Adipocyte (in vitro differentiated cells): Measurements from ENCODE around the gene ADCY7.

Source experiments
- DNase-seq: peaks from one replicate; pipeline ENCODE4 v3.0.0-alpha.2; 2015; ENCODE audit warnings: low read depth
- H3K27me3 ChIP-seq: replicated peaks from 2 replicates; pipeline ENCODE4 v1.7.0; 2013; ENCODE audit warnings: mild to moderate bottlenecking, low read length, moderate library complexity; ENCODE audit not compliant: control insufficient read depth, insufficient read depth
- H3K36me3 ChIP-seq: 2 replicates; pipeline ENCODE4 v1.7.0; 2013; ENCODE audit warnings: low read length, mild to moderate bottlenecking, moderate library complexity; ENCODE audit not compliant: control insufficient read depth, insufficient read depth, severe bottlenecking
- H3K4me1 ChIP-seq: 2 replicates; pipeline ENCODE4 v1.7.0; 2013; ENCODE audit warnings: mild to moderate bottlenecking, low read length, moderate library complexity; ENCODE audit not compliant: control insufficient read depth, insufficient read depth
- H3K4me3 ChIP-seq: 2 replicates; pipeline ENCODE4 v1.7.0; 2013; ENCODE audit warnings: mild to moderate bottlenecking, low read length, moderate library complexity
- H3K9ac ChIP-seq: 2 replicates; pipeline ENCODE4 v1.7.0; 2013; ENCODE audit warnings: mild to moderate bottlenecking, low read length, moderate library complexity
- H3K9me3 ChIP-seq: 2 replicates; pipeline ENCODE4 v1.7.0; 2013; ENCODE audit warnings: mild to moderate bottlenecking, low read length, moderate library complexity; ENCODE audit not compliant: control insufficient read depth

ADCY7 gene

GRCh38 chr16:50266337-50267091 lies at the start of gene ADCY7:
Gene ADCY7 (plus strand): TSS chr16:50266551. CDS start chr16:50288180, 21,629 bp downstream.
- Histone ChIP-seq H3K4me1 (peaks cover 25% of the 10 kb centered on the region), H3K4me3 (peak within 1 kb of the TSS; percentile 72), H3K9me3 (no peaks in the 10 kb centered on the region), H3K9ac (peak within 1 kb of the TSS; percentile 72), H3K36me3 (no peaks in the 10 kb centered on the region), H3K27me3 (no peaks in the 10 kb centered on the region)
- DNase-seq: peak; percentile 85

DNA sequence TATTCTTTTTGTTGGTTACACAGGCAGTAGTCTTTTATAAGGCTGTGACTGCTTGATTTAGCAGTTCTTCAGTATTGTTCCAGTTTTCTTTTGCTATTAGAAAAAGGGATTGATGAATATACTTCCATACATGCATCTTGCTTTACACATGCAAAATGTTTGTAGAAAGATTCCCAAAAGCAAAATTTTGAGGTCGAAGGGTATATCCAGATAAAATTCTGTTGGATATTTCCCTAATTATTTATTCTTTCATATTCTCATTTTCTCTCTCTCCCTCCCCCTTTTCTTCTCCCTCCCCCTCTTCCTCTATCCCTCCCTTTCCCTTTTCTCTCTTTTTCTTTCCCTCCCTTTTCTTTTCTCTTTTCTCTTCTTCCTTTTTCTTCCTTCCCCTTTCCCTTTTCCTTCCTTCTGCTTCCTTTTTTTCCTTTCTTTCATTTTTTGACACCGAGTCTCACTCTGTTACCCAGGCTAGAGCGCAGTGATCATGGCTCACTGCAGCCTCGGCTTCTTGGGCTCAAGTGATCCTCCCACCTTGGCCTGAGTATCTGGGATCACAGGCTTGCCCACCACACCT lies 46.9 kb upstream of the ADCY7 start:
- H3K4me3 ChIP-seq: no peak overlapping the region
- no peaks in the 10 kb centered on the region for H3K9me3 ChIP-seq
- peaks cover 74% of the 10 kb centered on the region for H3K36me3 ChIP-seq
- no peak for DNase-seq
- H3K27me3 ChIP-seq: no peaks in the 10 kb centered on the region
- no peaks in the 10 kb centered on the region for H3K4me1 ChIP-seq
- no peak overlapping the region for H3K9ac ChIP-seq

DNA sequence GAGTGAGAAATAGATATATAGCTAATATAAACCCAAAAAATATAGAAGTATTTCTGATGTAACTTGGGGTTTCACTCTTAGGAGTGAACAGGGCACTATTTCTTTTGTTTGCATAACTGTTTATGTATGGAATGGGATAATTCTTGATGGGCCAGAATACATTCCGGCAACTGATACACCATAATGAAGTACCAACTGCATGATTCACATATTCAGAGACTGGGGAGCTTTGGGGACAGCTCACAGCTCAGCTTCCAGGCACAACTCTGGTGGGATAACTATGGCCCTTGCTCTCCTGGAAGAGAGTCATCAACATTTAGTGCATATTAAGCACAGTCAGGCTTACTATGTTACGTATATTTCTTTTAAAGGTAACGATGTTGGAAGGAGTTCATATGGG lies 42.1 kb upstream of the ADCY7 start:
- Histone ChIP-seq H3K4me3 (no peak overlapping the region), H3K27me3 (no peaks in the 10 kb centered on the region), H3K9me3 (no peaks in the 10 kb centered on the region), H3K36me3 (peaks cover 66% of the 10 kb centered on the region), H3K9ac (no peak overlapping the region), H3K4me1 (no peaks in the 10 kb centered on the region)
- DNase-seq: peak; percentile 23

DNA sequence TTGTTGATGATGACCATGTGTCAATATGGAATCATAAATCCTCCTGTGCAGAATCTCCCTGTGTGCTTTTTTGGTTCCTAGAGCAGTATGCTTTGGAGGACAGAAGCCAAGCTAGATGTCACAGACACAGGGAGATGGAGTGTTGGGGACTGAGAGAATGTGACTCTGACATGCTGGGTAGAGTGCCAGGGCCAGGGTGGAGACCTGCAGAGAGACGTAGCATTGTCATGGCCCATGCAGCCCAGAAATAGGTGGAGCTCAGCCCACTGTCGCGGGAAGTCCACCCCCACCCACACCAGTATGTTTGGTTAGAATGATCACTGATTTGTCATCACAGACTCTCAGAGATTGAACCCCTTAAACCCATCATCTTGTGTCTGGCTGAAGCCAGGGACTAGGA lies 39.2 kb upstream of the ADCY7 start:
- DNase-seq: no peak
- Histone ChIP-seq H3K27me3 (no peaks in the 10 kb centered on the region), H3K4me1 (no peaks in the 10 kb centered on the region), H3K36me3 (peaks cover 67% of the 10 kb centered on the region), H3K9ac (no peak overlapping the region), H3K4me3 (no peak overlapping the region), H3K9me3 (no peaks in the 10 kb centered on the region)

DNA sequence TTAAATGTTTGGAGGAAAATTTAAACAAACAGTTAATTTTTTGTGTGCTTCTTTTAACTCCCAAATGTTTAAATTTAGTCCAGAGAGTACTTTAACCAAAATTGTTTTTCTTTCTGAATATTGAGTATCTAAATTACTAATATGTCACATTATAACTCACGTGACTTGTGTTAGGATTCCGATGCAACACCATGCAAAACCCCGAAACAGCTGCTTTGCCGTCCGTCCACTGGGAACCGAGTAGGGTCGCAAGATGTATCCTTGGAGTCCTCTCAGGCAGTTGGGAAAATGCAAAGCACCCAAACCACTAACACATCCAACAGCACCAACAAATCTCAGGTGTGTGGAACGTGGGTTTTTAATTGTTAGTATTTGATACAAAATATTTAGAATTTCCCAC lies 38.7 kb upstream of the ADCY7 start:
- H3K4me1 ChIP-seq: peaks cover under 1% of the 10 kb centered on the region
- H3K9ac ChIP-seq: no peak overlapping the region
- no peaks in the 10 kb centered on the region for H3K27me3 ChIP-seq
- H3K9me3 ChIP-seq: no peaks in the 10 kb centered on the region
- H3K36me3 ChIP-seq: peaks cover 61% of the 10 kb centered on the region
- H3K4me3 ChIP-seq: no peak overlapping the region
- DNase-seq: no peak

GRCh38 chr16:50228364-50228868 lies 37.9 kb upstream of the ADCY7 start:
- H3K36me3 ChIP-seq: peaks cover 54% of the 10 kb centered on the region

DNA sequence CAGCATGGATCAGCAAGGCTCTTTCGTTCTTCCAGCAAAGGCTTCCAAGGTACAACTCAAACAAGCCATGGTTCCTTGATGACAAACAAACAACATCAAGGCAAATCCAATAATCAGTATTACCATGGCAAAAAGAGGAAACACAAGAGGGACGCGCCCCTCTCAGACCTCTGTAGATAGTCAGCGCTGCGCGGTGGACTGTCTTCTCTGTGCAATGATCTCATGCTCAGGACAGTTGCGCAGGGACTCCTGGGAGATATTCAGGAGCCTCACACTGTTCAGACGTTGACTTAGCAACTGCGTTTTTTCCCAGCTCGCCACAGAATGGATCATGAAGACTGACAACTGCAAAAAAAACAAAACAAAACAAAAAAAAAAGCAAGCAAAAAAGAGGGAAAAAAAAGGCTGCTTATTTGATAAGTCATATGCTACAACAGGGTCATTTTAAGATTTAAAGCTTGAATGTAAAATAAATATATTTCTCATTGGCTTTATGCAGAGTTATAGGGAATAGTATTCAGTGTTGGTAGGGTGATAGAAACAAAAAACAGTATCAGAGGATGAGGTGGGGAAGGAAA lies 37.1 kb upstream of the ADCY7 start:
- Histone ChIP-seq H3K4me3 (no peak overlapping the region), H3K9ac (no peak overlapping the region), H3K9me3 (no peaks in the 10 kb centered on the region), H3K4me1 (peaks cover 6% of the 10 kb centered on the region), H3K36me3 (peaks cover 48% of the 10 kb centered on the region), H3K27me3 (no peaks in the 10 kb centered on the region)
- DNase-seq: no peak

More at GRCh38 chr16:50228364-50228868, 37.9 kb upstream of the ADCY7 start:
- H3K9ac ChIP-seq: no peak overlapping the region
- H3K9me3 ChIP-seq: no peaks in the 10 kb centered on the region
- H3K4me3 ChIP-seq: no peak overlapping the region
- peaks cover 6% of the 10 kb centered on the region for H3K4me1 ChIP-seq
- no peaks in the 10 kb centered on the region for H3K27me3 ChIP-seq
- no peak for DNase-seq

GRCh38 chr16:50234771-50235556 lies 31.4 kb upstream of the ADCY7 start:
- peak; percentile 41 for DNase-seq
- H3K36me3 ChIP-seq: peaks cover 5% of the 10 kb centered on the region
- peaks cover 21% of the 10 kb centered on the region for H3K4me1 ChIP-seq
- no peaks in the 10 kb centered on the region for H3K9me3 ChIP-seq
- H3K27me3 ChIP-seq: no peaks in the 10 kb centered on the region
- no peak overlapping the region for H3K9ac ChIP-seq
- no peak overlapping the region for H3K4me3 ChIP-seq

- no peak for DNase-seq
Observed at GRCh38 chr16:50235581-50235980, 30.8 kb upstream of the ADCY7 start.

DNA sequence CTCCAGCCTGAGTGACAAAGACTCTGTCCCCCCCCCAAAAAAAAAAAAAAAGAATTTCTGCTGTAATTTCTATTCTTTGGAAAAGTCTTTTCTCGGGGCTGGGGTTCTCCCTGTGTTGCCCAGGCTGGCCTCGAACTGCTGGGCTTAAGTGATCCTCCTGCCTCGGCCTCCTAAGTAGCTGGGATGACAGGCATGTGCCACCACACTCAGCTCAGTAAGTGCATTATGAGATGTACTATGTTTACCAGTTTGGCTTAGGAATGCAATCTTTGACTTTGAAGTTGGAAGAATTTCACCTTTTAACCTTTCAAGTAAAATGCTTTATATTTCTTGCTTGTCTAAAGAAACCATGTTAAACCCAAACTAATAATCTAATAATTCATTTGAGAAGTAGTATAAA lies 28.0 kb upstream of the ADCY7 start:
- no peak for DNase-seq
- H3K9me3 ChIP-seq: no peaks in the 10 kb centered on the region
- no peaks in the 10 kb centered on the region for H3K27me3 ChIP-seq
- no peak overlapping the region for H3K4me3 ChIP-seq
- peaks cover 15% of the 10 kb centered on the region for H3K4me1 ChIP-seq
- no peaks in the 10 kb centered on the region for H3K36me3 ChIP-seq
- no peak overlapping the region for H3K9ac ChIP-seq

More at GRCh38 chr16:50235581-50235980, 30.8 kb upstream of the ADCY7 start:
- H3K9me3 ChIP-seq: no peaks in the 10 kb centered on the region
- no peak overlapping the region for H3K4me3 ChIP-seq
- peaks cover 5% of the 10 kb centered on the region for H3K36me3 ChIP-seq
- peaks cover 21% of the 10 kb centered on the region for H3K4me1 ChIP-seq
- no peaks in the 10 kb centered on the region for H3K27me3 ChIP-seq
- no peak overlapping the region for H3K9ac ChIP-seq

GRCh38 chr16:50238868-50239301 lies 27.5 kb upstream of the ADCY7 start:
- peaks cover 15% of the 10 kb centered on the region for H3K4me1 ChIP-seq
- H3K9me3 ChIP-seq: no peaks in the 10 kb centered on the region
- H3K9ac ChIP-seq: no peak overlapping the region
- DNase-seq: no peak
- no peaks in the 10 kb centered on the region for H3K36me3 ChIP-seq
- H3K27me3 ChIP-seq: no peaks in the 10 kb centered on the region
- no peak overlapping the region for H3K4me3 ChIP-seq
